ENCODE data around the gene FNDC3B. TPM values are rescaled to one million over a fixed set of nuclear protein-coding genes. Genes with fewer than 3 reads are reported as not detected.

Gene FNDC3B
- polyA plus RNA-seq, 6 donors from 2014 or later, result 1.2 to 3.1 (median 2.2) TPM; not detected in 1

Other genes starting within 250 kb of the FNDC3B start
- gene PLD1, start 229.1 kb upstream of the FNDC3B start, polyA plus RNA-seq (ENCODE audit: low read depth in 6 of 6), result not detected
- gene TMEM212, start 196.2 kb upstream of the FNDC3B start, polyA plus RNA-seq (ENCODE audit: low read depth in 6 of 6), result not detected

All from naive B cell (primary cell).